DND-41 (cell line): ENCODE measurements around the gene ABAT.

Source experiments
- EZH2 ChIP-seq: IDR thresholded peaks from 3 replicates; pipeline ENCODE4 v1.6.1; 2012; ENCODE audit warnings: borderline replicate concordance, low read depth, mild to moderate bottlenecking, moderate library complexity, low read length, inconsistent platforms; ENCODE audit not compliant: severe bottlenecking
- TF ChIP-seq, protein P1 (sequence below): IDR thresholded peaks from 2 replicates; pipeline ENCODE4 v1.5.1; 2012; ENCODE audit warnings: borderline replicate concordance, low read length, moderate library complexity, mild to moderate bottlenecking; ENCODE audit not compliant: poor library complexity, severe bottlenecking; ENCODE audit errors: extremely low read depth

DNA sequence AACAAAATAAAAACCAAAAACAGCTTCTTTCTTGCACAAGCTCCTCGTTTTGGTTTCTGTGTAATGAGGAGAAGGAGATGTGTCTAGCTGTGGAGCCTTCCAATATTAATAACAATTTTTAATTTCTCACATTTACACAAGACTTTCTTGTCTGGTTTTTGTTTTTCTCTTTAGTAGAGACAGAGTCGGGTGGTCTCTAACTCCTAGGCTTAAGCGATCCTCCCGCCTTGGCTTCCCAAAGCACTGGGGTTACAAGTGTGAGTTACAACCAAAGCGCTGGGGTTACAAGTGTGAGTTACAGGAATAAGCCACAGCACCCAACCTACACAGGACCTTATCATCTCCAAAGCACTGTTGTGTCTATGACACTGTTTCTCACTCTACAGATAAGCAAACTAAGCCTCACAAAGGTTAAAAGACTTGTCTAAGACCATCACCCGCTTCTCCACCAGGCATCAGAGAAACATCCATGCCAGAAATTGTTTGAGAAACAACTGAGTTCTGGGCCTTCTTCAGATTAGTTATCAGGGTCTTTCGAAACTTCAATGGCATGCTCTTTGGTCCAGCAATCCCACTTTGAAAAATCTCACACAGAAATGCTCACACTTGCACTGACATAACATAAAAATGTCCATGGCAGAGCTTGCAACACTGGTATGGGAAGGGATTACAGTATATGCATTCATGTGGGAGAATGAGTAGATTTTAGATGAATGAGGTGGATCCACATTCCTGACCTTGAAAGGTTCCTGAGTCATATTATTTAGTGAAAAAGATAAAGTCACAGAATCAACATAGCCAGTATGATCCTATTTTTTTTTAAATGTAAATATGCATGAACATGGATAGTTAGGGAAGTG lies 3.9 kb downstream of the ABAT start:
- TF ChIP-seq, protein P1, sequence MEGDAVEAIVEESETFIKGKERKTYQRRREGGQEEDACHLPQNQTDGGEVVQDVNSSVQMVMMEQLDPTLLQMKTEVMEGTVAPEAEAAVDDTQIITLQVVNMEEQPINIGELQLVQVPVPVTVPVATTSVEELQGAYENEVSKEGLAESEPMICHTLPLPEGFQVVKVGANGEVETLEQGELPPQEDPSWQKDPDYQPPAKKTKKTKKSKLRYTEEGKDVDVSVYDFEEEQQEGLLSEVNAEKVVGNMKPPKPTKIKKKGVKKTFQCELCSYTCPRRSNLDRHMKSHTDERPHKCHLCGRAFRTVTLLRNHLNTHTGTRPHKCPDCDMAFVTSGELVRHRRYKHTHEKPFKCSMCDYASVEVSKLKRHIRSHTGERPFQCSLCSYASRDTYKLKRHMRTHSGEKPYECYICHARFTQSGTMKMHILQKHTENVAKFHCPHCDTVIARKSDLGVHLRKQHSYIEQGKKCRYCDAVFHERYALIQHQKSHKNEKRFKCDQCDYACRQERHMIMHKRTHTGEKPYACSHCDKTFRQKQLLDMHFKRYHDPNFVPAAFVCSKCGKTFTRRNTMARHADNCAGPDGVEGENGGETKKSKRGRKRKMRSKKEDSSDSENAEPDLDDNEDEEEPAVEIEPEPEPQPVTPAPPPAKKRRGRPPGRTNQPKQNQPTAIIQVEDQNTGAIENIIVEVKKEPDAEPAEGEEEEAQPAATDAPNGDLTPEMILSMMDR = no peak
- no peak for TF ChIP-seq EZH2
